NK-92 treated with Interleukin-12 subunit alpha and Interleukin-12 subunit beta, amount 100 ng/mL, for 24 hours (cell line): ENCODE results near the gene DEK.
"Not testable (repeated sequence)": the region's sequence is repeated elsewhere in the genome, so short reads cannot be mapped to it uniquely, and the experiment has no call there.

Experiments used
- DNase-seq: peaks from one replicate; lab custom pipeline; 2025; lab: John Stamatoyannopoulos, UW

The DEK gene

GRCh38 chr6:18237167-18237566 lies 27.2 kb downstream of the DEK start:
- no peak for DNase-seq

- no peak for DNase-seq
Observed at GRCh38 chr6:18235524-18235923, 28.8 kb downstream of the DEK start.

- DNase-seq: no peak
Observed at GRCh38 chr6:18234564-18234963, 29.8 kb downstream of the DEK start.

DNA sequence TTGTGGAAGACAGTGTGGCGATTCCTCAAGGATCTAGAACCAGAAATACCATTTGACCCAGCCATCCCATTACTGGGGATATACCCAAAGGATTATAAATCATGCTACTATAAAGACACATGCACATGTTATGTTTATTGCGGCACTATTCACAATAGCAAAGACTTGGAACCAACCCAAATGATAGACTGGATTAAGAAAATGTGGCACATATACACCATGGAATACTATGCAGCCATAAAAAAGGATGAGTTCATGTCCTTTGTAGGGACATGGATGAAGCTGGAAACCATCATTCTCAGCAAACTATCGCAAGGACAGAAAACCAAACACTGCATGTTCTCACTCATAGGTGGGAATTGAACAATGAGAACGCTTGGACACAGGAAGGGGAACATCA lies 30.6 kb downstream of the DEK start:
- DNase-seq: not testable (repeated sequence)

DNA sequence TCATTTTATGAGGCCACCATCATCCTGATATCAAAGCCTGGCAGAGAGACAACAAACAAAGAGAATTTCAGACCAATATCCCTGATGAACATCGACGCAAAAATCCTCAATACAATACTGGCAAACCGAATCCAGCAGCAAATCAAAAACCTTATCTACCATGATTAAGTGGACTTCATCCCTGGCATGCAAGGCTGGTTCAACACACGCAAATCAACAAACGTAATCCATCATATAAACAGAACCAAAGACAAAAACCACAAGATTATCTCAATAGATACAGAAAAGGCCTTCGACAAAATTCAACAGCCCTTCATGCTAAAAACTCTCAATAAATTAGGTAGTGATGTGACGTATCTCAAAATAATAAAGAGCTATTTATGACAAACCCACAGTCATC lies 32.5 kb downstream of the DEK start:
- not testable (repeated sequence) for DNase-seq

- DNase-seq: not testable (repeated sequence)
Observed at GRCh38 chr6:18228590-18228989, 35.7 kb downstream of the DEK start.

DNA sequence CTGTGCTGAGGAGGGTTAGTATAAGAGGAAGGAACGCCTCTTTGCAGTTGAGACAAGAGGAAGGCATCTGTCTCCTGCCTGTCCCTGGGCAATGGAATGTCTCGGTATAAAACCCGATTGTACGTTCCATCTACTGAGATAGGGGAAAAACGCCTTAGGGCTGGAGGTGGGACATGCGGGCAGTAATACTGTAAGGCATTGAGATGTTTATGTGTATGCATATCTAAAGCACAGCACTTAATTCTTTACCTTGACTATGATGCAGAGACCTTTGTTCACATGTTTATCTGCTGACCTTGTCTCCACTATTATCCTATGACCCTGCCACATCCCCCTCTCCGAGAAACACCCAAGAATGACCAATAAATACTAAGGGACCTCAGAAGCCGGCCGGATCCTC lies 37.2 kb downstream of the DEK start:
- DNase-seq: not testable (repeated sequence)

DNA sequence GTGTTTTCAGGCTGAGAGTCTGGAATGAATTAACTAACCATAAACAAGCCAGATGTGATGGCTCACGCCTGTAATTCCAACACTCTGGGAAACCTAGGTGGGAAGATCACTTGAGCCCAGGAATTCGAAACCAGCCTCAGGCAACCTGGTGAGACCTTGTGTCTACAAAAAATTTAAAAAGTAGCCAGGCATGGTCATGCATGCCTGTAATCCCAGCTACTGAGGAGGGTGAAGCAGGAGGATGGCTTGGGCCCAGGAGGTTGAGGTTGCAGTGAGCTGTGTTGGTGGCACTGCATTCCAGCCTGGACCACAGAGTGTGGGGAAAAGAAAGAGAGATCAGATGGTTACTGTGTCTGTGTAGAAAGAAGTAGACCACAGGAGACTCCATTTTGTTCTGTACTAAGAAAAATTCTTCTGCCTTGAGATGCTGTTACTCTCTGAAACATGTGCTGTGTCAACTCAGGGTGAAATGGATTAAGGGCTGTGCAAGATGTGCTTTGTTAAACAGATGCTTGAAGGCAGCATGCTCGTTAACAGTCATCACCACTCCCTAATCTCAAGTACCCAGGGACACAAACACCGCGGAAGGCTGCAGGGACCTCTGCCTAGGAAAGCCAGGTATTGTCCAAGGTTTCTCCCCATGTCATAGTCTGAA lies 37.8 kb downstream of the DEK start:
- DNase-seq: not testable (repeated sequence)

DNA sequence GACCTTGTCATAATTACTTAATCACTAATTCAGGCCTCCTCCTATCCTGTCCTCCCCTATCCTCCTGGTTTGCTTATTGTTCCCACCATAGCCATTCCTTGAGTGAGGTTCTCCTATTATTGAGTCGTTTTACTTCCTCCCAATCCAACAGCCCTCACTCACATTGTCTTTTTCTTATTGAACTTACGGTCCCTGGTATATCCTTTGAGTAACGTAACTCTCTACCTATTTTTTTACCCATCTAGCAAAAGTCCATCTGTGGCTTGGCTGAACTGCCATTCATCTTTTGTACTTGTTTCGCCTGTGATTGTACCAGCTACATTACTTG lies 43.1 kb downstream of the DEK start:
- DNase-seq: no peak

- DNase-seq: no peak
Observed at GRCh38 chr6:18219591-18219990, 44.7 kb downstream of the DEK start.

GRCh38 chr6:18218233-18218632 lies 46.1 kb downstream of the DEK start:
- no peak for DNase-seq

- DNase-seq: no peak
Observed at GRCh38 chr6:18216411-18216810, 47.9 kb downstream of the DEK start.

- DNase-seq: no peak
Observed at GRCh38 chr6:18215436-18215835, 48.9 kb downstream of the DEK start.

DNA sequence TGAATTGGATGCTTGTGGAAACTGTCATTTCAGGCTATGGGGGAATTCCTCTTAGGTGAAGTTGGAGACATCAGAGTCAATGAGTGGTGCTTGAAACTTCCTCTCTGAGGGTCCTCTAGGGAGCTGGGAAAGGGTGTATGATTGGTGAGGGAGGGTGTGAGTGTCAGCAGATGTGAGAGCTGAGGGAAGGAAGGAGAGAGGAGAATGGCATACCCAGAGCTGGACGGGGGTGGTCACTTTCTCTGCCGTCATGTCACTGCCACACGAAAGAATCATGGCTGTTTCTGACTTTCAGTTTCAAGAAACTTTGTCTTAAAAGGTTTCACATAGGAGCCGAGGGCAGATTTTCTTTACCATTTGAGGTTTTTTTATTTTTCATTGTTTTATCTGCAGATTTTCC lies 50.3 kb downstream of the DEK start:
- DNase-seq: no peak

DNA sequence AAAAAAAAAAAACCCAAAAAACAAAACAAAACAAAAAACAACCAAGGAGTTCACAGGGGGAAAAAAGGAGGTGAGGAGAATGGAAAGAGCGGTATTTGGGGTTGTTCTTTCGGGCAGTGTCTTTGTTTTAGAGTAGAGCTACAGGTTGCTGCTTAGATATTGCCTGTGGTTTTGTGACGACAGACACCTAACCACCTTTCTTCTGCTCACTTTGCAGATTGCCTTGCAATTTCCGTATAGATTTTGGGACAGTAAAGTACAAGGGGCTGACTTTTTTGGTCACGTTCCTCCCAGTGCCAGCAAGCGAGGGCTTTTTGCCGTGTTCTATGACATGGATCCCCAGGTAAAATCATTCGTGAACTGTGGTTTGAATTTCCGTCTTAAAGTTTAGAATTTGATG lies 50.9 kb downstream of the DEK start:
- no peak for DNase-seq

DNA sequence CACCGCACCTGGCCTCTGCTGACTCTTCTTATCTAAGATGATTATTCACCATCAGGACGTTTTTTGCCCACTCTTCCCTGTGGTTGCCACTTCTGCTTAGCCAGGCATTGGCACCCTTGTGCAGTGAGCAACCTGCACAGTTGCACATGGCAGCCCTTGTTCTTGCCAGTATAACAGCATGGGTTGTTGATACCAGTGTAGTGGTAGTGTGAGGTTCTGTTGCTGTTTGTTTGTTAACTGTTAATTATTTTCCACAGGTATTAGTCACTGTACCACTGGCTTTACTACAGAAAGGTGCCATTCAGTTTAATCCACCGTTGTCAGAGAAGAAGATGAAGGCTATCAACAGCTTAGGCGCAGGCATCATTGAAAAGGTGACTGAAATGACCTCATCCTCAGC lies 52.1 kb downstream of the DEK start:
- no peak for DNase-seq

DNA sequence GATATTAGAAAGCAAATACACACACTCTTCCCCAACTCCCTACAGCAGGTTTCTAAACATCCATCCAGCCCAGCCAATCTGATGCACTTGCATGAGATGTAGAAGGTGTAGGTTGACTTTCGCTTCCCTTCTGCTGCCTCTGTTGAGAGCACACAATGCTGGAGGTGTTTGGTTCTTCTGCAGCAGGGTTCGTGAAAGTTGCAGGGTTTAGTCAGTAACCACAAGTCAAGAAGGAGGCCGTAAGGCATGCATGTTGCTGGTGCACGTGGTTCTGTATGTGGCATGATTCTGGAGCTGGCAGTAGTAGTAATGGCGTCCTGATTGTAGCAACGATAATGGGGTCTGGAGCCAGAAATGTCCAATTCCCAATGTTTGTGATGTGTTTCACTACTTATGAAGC lies 53.0 kb downstream of the DEK start:
- peak; percentile 3 for DNase-seq

DNA sequence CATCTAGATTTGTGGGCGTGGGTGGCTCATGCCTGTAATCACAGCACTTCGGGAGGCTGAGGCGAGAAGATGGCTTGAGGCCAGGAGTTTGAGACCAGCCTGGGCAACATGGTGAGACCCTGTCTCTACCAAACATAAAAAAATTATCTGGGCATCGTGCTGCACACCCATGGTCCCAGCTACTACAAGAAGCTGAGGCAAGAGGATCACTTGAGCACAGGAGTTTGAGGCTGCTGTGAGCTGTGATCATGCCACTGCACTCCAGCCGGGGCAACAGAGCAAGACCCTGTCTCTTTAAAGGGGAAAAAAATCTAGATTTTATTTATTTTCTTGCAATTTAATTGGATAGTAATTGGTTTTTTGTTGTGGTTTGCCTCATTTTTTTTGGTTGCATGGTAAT lies 53.6 kb downstream of the DEK start:
- no peak for DNase-seq

GRCh38 chr6:18209539-18210197 lies 54.7 kb downstream of the DEK start:
- no peak for DNase-seq

GRCh38 chr6:18208778-18209177 lies 55.6 kb downstream of the DEK start:
- DNase-seq: not testable (repeated sequence)

- no peak for DNase-seq
Observed at GRCh38 chr6:18207949-18208348, 56.4 kb downstream of the DEK start.

DNA sequence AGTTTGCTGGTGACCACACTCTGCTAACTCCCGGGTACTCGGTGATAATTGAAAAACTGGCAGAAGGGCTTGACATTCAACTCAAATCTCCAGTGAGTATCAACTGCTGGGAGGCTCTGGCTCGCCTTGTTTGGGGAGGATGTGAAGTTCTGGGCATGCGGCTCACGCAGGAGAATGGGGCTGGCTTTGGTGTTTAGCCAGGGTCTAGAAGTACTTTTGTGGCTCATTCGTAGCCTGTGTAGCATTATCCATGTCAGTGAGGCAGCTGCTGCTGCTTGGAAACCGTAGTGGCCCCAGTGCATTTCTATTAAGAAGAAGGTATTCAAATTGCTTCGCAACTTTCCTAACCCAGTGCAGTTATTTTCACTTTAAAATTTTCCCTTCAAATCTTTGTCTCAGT lies 56.9 kb downstream of the DEK start:
- DNase-seq: no peak

DNA sequence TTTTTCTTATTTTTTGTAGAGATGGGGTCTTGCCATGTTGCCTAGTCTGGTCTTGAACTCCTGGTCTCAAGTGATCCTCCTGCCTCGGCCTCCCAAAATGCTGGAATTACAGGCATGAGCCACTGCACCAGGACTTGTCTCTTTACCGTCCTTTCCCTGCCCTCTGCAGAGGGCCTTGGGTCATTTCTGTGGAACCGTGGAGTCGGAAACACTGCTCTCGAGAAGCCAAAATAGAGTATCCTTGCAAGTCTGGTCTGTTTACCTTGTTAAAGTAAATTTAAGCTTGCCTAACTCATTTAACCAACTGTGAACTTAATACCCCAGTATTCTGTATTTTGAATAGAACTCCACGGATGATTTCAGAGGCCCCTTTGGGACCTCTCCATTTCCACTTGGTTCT lies 57.7 kb downstream of the DEK start:
- DNase-seq: no peak

GRCh38 chr6:18204691-18205090 lies 59.6 kb downstream of the DEK start:
- DNase-seq: no peak
